ENCODE measurements around the gene OMA1.

DNA sequence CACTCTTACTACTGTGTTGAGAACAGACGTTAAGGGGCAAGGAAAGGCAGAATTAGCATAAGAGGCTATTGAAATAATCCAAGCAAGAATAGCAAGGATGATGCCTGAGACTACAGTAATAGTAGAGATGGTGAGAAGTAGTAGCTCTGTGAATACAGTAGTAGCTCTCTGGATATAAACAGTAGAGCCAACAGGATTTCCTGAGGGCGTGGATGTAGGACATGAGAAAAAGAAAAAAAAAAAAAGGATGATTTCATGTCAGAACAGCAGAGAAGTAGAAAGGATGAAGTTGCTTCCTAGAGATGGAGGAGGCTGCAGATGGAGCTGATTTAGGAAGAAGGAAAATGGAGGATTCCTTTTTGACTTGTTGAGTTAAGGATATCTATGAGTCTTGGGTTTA is 112.3 kb downstream of the OMA1 start:
- TF ChIP-seq, protein P1, sequence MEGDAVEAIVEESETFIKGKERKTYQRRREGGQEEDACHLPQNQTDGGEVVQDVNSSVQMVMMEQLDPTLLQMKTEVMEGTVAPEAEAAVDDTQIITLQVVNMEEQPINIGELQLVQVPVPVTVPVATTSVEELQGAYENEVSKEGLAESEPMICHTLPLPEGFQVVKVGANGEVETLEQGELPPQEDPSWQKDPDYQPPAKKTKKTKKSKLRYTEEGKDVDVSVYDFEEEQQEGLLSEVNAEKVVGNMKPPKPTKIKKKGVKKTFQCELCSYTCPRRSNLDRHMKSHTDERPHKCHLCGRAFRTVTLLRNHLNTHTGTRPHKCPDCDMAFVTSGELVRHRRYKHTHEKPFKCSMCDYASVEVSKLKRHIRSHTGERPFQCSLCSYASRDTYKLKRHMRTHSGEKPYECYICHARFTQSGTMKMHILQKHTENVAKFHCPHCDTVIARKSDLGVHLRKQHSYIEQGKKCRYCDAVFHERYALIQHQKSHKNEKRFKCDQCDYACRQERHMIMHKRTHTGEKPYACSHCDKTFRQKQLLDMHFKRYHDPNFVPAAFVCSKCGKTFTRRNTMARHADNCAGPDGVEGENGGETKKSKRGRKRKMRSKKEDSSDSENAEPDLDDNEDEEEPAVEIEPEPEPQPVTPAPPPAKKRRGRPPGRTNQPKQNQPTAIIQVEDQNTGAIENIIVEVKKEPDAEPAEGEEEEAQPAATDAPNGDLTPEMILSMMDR (IDR thresholded peaks at IDR 0.05): no peak
- TF ChIP-seq POLR2A (IDR thresholded peaks at IDR 0.05): no peak
